HG03354 (cell line): ENCODE measurements around the gene IRAK2.

Source experiments
- ATAC-seq: cut with Tn5 transposase; IDR thresholded peaks from one replicate; pipeline ENCODE4 v1.9.1; 2021; ENCODE audit warnings: mild to moderate bottlenecking; ENCODE audit not compliant: unreplicated experiment, poor library complexity, severe bottlenecking

The IRAK2 gene

GRCh38 chr3:10215578-10216368, 51.1 kb downstream of the IRAK2 start:
- ATAC-seq, result no peak

- no peak for ATAC-seq
These were observed 52.6 kb downstream of the IRAK2 start for GRCh38 chr3:10217359-10217758.

- ATAC-seq, result no peak
These were observed 55.0 kb downstream of the IRAK2 start for GRCh38 chr3:10219737-10220136.

- ATAC-seq, result peak; percentile 57
These were observed 59.2 kb downstream of the IRAK2 start for GRCh38 chr3:10223676-10224639.

- peak; percentile 40 for ATAC-seq
These were observed 60.3 kb downstream of the IRAK2 start for GRCh38 chr3:10224794-10225665.

- peak; percentile 39 for ATAC-seq
These were observed 61.6 kb downstream of the IRAK2 start for GRCh38 chr3:10226293-10226692.

GRCh38 chr3:10228248-10228950, 63.7 kb downstream of the IRAK2 start:
- ATAC-seq, result no peak

GRCh38 chr3:10229576-10229975, 64.9 kb downstream of the IRAK2 start:
- no peak for ATAC-seq

- no peak for ATAC-seq
These were observed 67.4 kb downstream of the IRAK2 start for GRCh38 chr3:10232137-10232536.

GRCh38 chr3:10233988-10234387, 69.3 kb downstream of the IRAK2 start:
- ATAC-seq, result no peak

GRCh38 chr3:10234526-10235230, 70.0 kb downstream of the IRAK2 start:
- no peak for ATAC-seq

GRCh38 chr3:10235551-10235950, 70.8 kb downstream of the IRAK2 start:
- no peak for ATAC-seq

GRCh38 chr3:10238345-10239183, 73.8 kb downstream of the IRAK2 start:
- ATAC-seq, result no peak

GRCh38 chr3:10240799-10241198, 76.1 kb downstream of the IRAK2 start:
- ATAC-seq, result no peak

GRCh38 chr3:10242182-10243065, 77.7 kb downstream of the IRAK2 start:
- peak; percentile 59 for ATAC-seq

GRCh38 chr3:10244009-10244408, 79.3 kb downstream of the IRAK2 start:
- no peak for ATAC-seq
